Stomach (tissue), 9 donors: ENCODE data around the gene CDKL4. TPM values are rescaled to one million over a fixed set of nuclear protein-coding genes. Genes with fewer than 3 reads are reported as not detected.

Experiments used
- DNase-seq, 2 donors: peaks; one replicate each; pipeline versions ENCODE4 v3.0.0 to v3.0.0-alpha.2; 2013 to 2019
- H3K27ac ChIP-seq, 5 donors: fragments of 200-600 bp in 4 of 5; sonication (generic) in 4 of 5; one replicate each; pipeline ENCODE4 v1.5.1; 2013 to 2019; ENCODE audit warnings: mild to moderate bottlenecking in 1 of 5, moderate library complexity in 1 of 5
- H3K27me3 ChIP-seq, 3 donors: fragments of 200-600 bp; sonication (generic); one replicate each; pipeline ENCODE4 v1.5.1; 2017 to 2019; ENCODE audit warnings: mixed run types in 1 of 3
- H3K36me3 ChIP-seq, 4 donors: fragments of 200-600 bp; sonication (generic); 1 replicate in 3 of 4; 2 replicates in 1 of 4; pipeline ENCODE4 v1.5.1; 2016 to 2019
- H3K4me1 ChIP-seq, 4 donors: fragments of 200-600 bp; sonication (generic); one replicate each; pipeline ENCODE4 v1.5.1; 2016 to 2019
- H3K4me3 ChIP-seq, 4 donors: fragments of 200-600 bp; sonication (generic) in 3 of 4; one replicate each; pipeline ENCODE4 v1.5.1; 2016 to 2019; ENCODE audit warnings: mild to moderate bottlenecking in 1 of 4
- H3K9me3 ChIP-seq, 4 donors: fragments of 200-600 bp; sonication (generic); one replicate each; pipeline ENCODE4 v1.5.1; 2016 to 2019
- CTCF ChIP-seq, 7 experiments: fragments of 450-650 bp in 4 of 7; fragments of 200-600 bp in 3 of 7; sonication (generic) in 3 of 7; IDR thresholded peaks; one replicate each; pipeline ENCODE4 v1.5.1; 2016 to 2019; ENCODE audit warnings: antibody characterized with exemption in 7 of 7, control low read depth in 2 of 7, mild to moderate bottlenecking in 1 of 7
- EP300 ChIP-seq: sonication (generic); formaldehyde crosslinking; IDR thresholded peaks from one replicate; pipeline ENCODE4 v1.6.1; 2017; ENCODE audit warnings: antibody characterized with exemption
- POLR2A ChIP-seq, 4 donors: fragments of 450-650 bp; IDR thresholded peaks; one replicate each; pipeline ENCODE4 v1.6.1; 2016; ENCODE audit warnings: antibody characterized with exemption in 4 of 4, control low read depth in 2 of 4, mild to moderate bottlenecking in 1 of 4, moderate library complexity in 1 of 4
- POLR2AphosphoS5 ChIP-seq, 3 donors: sonication (generic); formaldehyde crosslinking; IDR thresholded peaks; one replicate each; pipeline ENCODE4 v1.6.1; 2016; ENCODE audit warnings: antibody characterized with exemption in 3 of 3
- WGBS, 5 donors: extraction: QIAGEN DNeasy Blood & Tissue Kit in 3 of 5; methylation state at CpG; one replicate each; pipeline versions ENCODE4 v1.1.5 to v1.1.7; 2013 to 2018; 5-methylcytosine and 5-hydroxymethylcytosine counted together
- intact Hi-C: fragments of 100-400 bp; cut with DNase I; formaldehyde crosslinking; loops from one replicate; pipeline ENCODE4 v1.15.1; 2023; ENCODE audit warnings: low total_unique reads
- polyA plus RNA-seq, 3 donors: library from polyadenylated mRNA; stranded (reverse); fragments of 200-250 nt; gene quantifications; one replicate each; pipeline ENCODE4 v1.2.3, GENCODE V29; 2013
- total RNA-seq, 5 donors: library from RNA; depleted of rRNA; stranded (reverse); fragments of >200 nt; gene quantifications; one replicate each; pipeline versions ENCODE4 v1.1.0 to v1.2.3, GENCODE V29; 2014 to 2016
- donor health status: healthy with polysubstance abuse.
- donor health status: Bipolar disorder and iron deficiency.
- donor health status: healthy.

Gene CDKL4
- total and polyA plus RNA-seq, 8 donors: 3.2 to 4.2 TPM; not detected in 6

GRCh38 chr2:39220136-39220535, 23.6 kb downstream of the CDKL4 start:
- no peaks in the 10 kb centered on the region for H3K27me3 ChIP-seq
- no peaks in the 10 kb centered on the region for H3K36me3 ChIP-seq
- H3K4me3 ChIP-seq: no peak overlapping the region
- DNase-seq: no peak
- no peak overlapping the region for H3K27ac ChIP-seq
- WGBS, 5 donors: 92 to 98% (median 97%) methylated on average over 2 of the region's 2 CpGs
- TF ChIP-seq EP300 (no peak), POLR2A (IDR thresholded peaks at IDR 0.05) (no peak), POLR2AphosphoS5 (IDR thresholded peaks at IDR 0.05) (no peak), CTCF (IDR thresholded peaks at IDR 0.05) (no peak)
- intact Hi-C loops: loop anchor here (10.0 kb wide), 1 partner anchor 95 kb away; the partner anchor contains the start of gene SOS1
- no peaks in the 10 kb centered on the region for H3K9me3 ChIP-seq
- no peaks in the 10 kb centered on the region for H3K4me1 ChIP-seq

DNA sequence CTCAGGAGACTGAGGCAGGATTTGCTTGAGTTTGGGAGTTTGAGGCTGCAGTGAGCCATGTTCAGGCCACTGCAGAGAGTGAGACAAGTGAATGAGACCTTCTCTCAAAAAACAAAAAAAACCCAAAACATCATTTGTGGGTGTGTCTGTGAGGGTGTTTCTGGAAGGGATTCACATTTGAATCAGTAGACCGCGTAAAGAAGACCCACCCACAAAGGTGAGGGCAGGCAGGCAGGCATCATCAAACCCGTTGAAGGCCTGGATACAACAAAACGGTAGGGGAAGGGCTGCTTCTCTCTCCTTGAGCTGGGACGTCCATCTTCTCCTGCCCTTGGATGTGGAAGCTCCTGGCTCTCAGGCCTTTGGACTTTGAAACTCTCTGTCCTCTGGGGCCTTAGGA, 25.4 kb downstream of the CDKL4 start:
- intact Hi-C loops: no loop called here
- Histone ChIP-seq H3K4me3 (no peak overlapping the region), H3K27ac (peak overlapping the region in 1 of 5 donors; percentile 14), H3K36me3 (no peaks in the 10 kb centered on the region), H3K9me3 (no peaks in the 10 kb centered on the region), H3K4me1 (no peaks in the 10 kb centered on the region), H3K27me3 (no peaks in the 10 kb centered on the region)
- no peak for TF ChIP-seq POLR2A (IDR thresholded peaks at IDR 0.05)
- no peak for DNase-seq
- 86 to 91% (median 89%) methylated on average over 5 of the region's 5 CpGs for WGBS, 5 donors

DNA sequence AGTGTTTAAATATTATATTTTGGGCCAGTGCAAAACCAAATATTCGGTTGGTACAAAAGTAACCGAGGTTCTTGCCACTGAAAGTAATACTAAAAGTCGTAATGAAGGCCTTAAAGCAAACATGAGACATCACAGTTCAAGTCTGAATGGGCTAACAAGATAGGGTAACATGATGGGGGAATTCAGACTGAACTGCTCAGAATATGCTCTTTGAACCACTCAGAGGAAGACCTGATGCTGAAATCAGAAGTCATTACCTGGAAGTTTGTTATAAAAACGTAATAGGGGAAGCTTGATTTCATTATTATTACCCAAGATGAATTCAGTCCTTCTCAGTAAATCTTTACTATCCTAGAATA, 26.6 kb downstream of the CDKL4 start:
- Histone ChIP-seq H3K9me3 (no peaks in the 10 kb centered on the region), H3K4me1 (no peaks in the 10 kb centered on the region), H3K4me3 (no peak overlapping the region), H3K36me3 (no peaks in the 10 kb centered on the region), H3K27me3 (no peaks in the 10 kb centered on the region), H3K27ac (no peak overlapping the region)
- intact Hi-C loops: no loop called here
- 57 to 68% (median 62%) methylated on average over 4 of the region's 4 CpGs for WGBS, 5 donors
- TF ChIP-seq POLR2A (IDR thresholded peaks at IDR 0.05) (no peak), POLR2AphosphoS5 (IDR thresholded peaks at IDR 0.05) (no peak), EP300 (no peak), CTCF (IDR thresholded peaks at IDR 0.05) (no peak)
- DNase-seq: no peak

DNA sequence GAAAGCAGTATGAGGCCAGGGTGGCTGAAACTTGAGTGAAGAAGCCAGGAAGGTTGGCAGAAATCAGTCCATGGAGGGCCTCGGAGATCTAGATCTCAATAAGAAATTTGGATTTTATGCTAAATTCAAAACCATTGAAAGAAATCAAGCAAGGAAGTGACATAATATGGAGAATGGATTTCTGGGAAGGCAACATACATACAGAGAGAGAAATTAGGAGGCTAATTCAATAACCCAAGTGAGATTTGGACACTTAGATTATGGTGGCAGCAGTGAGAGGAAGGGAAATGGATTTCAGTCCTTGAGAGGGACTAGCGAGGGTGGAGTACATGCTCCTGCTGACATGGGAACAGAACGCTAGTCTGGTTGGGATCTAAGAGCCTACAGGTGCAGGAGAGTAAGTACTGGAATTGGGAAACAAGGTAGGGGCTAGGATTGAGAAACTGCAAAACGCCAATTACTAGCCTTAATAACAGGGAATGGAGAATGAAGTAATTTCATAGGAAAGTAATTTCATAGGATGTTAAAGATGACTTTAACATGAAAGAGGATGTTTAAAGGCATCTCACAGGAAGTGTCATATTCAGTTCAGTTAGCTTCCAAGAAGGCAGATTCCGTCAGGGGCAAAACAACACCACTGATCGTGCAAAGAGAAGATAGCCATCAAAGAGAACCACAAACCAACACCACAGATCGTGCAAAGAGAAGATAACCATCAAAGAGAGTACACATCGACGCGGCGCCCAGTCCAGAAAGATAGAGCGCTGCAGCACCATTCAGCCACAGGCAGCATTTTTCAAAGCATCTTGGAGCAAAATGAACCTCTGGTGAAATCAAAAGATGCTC, 27.2 kb downstream of the CDKL4 start:
- DNase-seq: peak; percentile 27 to 53
- intact Hi-C loops: no loop called here
- WGBS, 5 donors: 55 to 73% (median 61%) methylated on average over 12 of the region's 12 CpGs
- H3K4me1 ChIP-seq: no peaks in the 10 kb centered on the region
- no peaks in the 10 kb centered on the region for H3K9me3 ChIP-seq
- TF ChIP-seq CTCF (IDR thresholded peaks at IDR 0.05) (no peak), POLR2AphosphoS5 (IDR thresholded peaks at IDR 0.05) (peak in 1 of 3 donors; percentile 12)
- no peaks in the 10 kb centered on the region for H3K36me3 ChIP-seq
- no peaks in the 10 kb centered on the region for H3K27me3 ChIP-seq
- H3K4me3 ChIP-seq: no peak overlapping the region
- H3K27ac ChIP-seq: peak overlapping the region in 1 of 5 donors; percentile 62

DNA sequence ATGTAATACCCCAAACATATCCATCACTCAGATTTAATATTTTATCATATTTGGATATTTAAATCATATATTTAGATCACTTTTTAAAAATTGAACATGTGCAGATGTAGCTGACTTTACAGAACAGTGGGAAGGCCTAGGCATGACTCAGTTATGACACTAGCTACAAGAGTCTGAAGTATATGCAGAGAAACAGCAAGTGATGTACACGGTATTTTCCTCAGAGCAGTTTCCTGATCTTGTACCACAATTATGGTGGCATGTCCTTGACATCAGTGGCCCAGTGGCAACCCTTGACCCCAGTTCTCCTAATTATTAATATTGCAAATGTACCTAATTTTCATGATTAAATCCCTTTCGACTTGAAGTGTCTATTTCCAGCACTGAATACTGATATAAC, 28.2 kb downstream of the CDKL4 start:
- no peak for TF ChIP-seq POLR2A (IDR thresholded peaks at IDR 0.05)
- TF ChIP-seq CTCF (IDR thresholded peaks at IDR 0.05): no peak
- TF ChIP-seq POLR2AphosphoS5 (IDR thresholded peaks at IDR 0.05): no peak
- H3K9me3 ChIP-seq: no peaks in the 10 kb centered on the region
- no peak overlapping the region for H3K27ac ChIP-seq
- no peaks in the 10 kb centered on the region for H3K4me1 ChIP-seq
- intact Hi-C loops: no loop called here
- no peaks in the 10 kb centered on the region for H3K27me3 ChIP-seq
- no peak overlapping the region for H3K4me3 ChIP-seq
- WGBS, 5 donors: 75 to 88% (median 86%) methylated on average over 2 of the region's 2 CpGs
- no peak for DNase-seq
- no peaks in the 10 kb centered on the region for H3K36me3 ChIP-seq
